Spleen (tissue), 7 donors: Measurements from ENCODE around the gene GNAS-AS1.
A peak's percentile ranks its signal among the peaks of the same experiment; 100 is the strongest.

Experiments used
- POLR2AphosphoS5 ChIP-seq, 3 donors: sonication (generic); formaldehyde crosslinking; IDR thresholded peaks; one replicate each; pipeline ENCODE4 v1.5.1; 2017; ENCODE audit warnings: antibody characterized with exemption in 3 of 3
- TF ChIP-seq, protein P1 (sequence below), 11 experiments: fragments of 200-600 bp in 7 of 11; fragments of 450-650 bp in 4 of 11; sonication (generic) in 4 of 11; IDR thresholded peaks in 8 of 11; conservative IDR thresholded peaks in 3 of 11; 1 replicate in 7 of 11; 2 replicates in 4 of 11; pipeline versions ENCODE4 v1.4.0 to v1.8.0; 2016 to 2021; ENCODE audit warnings: antibody characterized with exemption in 11 of 11, inconsistent platforms in 4 of 11, mild to moderate bottlenecking in 1 of 11
- donor health status: DM: no; HTN: no; CAD: no; lungs with moderate emphysema.
- donor health status: DM: no; HTN: no; CAD: no.
- donor health status: DM: no; HTN: no; CAD: no.

DNA sequence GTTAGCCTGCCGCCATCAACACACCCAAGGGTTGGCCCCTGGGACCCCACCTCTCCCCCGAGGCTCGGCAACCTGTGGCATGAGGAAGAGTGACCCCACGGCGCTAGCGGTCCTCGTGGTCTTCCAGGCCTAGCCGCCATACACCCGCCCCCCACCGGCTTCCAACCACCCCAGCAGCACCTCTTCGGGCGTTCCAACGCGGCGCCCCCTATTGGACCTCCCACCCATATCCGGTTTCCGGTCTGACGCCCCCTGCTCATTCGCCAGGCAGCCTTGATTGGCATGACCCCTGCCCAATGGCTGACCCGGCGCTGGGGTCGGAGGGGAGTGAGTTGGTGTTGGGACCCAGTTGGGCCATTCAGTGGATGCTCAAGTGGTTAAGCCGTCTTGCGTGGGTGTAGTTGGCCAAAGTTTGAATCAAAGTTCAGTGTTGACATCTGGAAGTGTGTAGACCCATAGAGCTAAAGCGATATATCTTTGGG lies at the start of gene GNAS-AS1:
- TF ChIP-seq, protein P1, sequence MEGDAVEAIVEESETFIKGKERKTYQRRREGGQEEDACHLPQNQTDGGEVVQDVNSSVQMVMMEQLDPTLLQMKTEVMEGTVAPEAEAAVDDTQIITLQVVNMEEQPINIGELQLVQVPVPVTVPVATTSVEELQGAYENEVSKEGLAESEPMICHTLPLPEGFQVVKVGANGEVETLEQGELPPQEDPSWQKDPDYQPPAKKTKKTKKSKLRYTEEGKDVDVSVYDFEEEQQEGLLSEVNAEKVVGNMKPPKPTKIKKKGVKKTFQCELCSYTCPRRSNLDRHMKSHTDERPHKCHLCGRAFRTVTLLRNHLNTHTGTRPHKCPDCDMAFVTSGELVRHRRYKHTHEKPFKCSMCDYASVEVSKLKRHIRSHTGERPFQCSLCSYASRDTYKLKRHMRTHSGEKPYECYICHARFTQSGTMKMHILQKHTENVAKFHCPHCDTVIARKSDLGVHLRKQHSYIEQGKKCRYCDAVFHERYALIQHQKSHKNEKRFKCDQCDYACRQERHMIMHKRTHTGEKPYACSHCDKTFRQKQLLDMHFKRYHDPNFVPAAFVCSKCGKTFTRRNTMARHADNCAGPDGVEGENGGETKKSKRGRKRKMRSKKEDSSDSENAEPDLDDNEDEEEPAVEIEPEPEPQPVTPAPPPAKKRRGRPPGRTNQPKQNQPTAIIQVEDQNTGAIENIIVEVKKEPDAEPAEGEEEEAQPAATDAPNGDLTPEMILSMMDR (IDR thresholded peaks at IDR 0.05 in 8 of 11, conservative IDR thresholded peaks at IDR 0.05 in 3 of 11), result no peak
- TF ChIP-seq POLR2AphosphoS5 (IDR thresholded peaks at IDR 0.05), result peak; percentile 22 to 52 (median 51)
